Prostate gland (tissue), 2 donors: ENCODE data around the gene MTMR6. TPM values are rescaled to one million over a fixed set of nuclear protein-coding genes. Genes with fewer than 3 reads are reported as not detected.

ENCODE experiments used
- DNase-seq: peaks from one replicate; pipeline ENCODE4 v3.0.0-alpha.2; 2019; ENCODE audit warnings: low spot score
- H3K27ac ChIP-seq, 2 donors: fragments of 200-600 bp; sonication (generic); 2 replicates each; pipeline ENCODE4 v1.5.1; 2017 to 2019
- H3K27me3 ChIP-seq: fragments of 200-600 bp; sonication (generic); replicated peaks from 2 replicates; pipeline ENCODE4 v1.5.1; 2019; ENCODE audit not compliant: insufficient read depth
- H3K36me3 ChIP-seq, 2 donors: fragments of 200-600 bp; sonication (generic); 1 replicate in 1 of 2; 2 replicates in 1 of 2; pipeline versions ENCODE4 v1.5.1 to v1.8.1; 2017 to 2019
- H3K4me1 ChIP-seq: fragments of 200-600 bp; sonication (generic); replicated peaks from 2 replicates; pipeline ENCODE4 v1.5.1; 2019
- H3K4me3 ChIP-seq, 2 donors: fragments of 200-600 bp; sonication (generic); 2 replicates each; pipeline ENCODE4 v1.5.1; 2017 to 2019
- H3K9me3 ChIP-seq: fragments of 200-600 bp; sonication (generic); 2 replicates; pipeline ENCODE4 v1.5.1; 2017
- CTCF ChIP-seq, 4 experiments: fragments of 200-600 bp in 2 of 4; fragments of 450-650 bp in 2 of 4; sonication (generic) in 2 of 4; IDR thresholded peaks; 1 replicate in 3 of 4; 2 replicates in 1 of 4; pipeline ENCODE4 v1.5.1; 2016 to 2019; ENCODE audit warnings: antibody characterized with exemption in 4 of 4, mild to moderate bottlenecking in 2 of 4, moderate library complexity in 2 of 4
- POLR2A ChIP-seq: fragments of 450-650 bp; IDR thresholded peaks from one replicate; pipeline ENCODE4 v1.6.1; 2016; ENCODE audit warnings: antibody characterized with exemption, mild to moderate bottlenecking
- POLR2AphosphoS5 ChIP-seq: sonication (generic); formaldehyde crosslinking; IDR thresholded peaks from one replicate; pipeline ENCODE4 v1.6.1; 2017; ENCODE audit warnings: antibody characterized with exemption
- WGBS: methylation state at CpG from one replicate; pipeline ENCODE4 v1.1.5; 2018; 5-methylcytosine and 5-hydroxymethylcytosine counted together
- intact Hi-C: fragments of 100-400 bp; cut with DNase I; formaldehyde crosslinking; loops from one replicate; pipeline ENCODE4 v1.14.2; 2022
- total RNA-seq, 2 donors: library from RNA; depleted of rRNA; stranded (reverse); fragments of >200 nt; gene quantifications; one replicate each; pipeline ENCODE4 v1.1.0, GENCODE V29; 2016

Gene MTMR6
- total RNA-seq, 2 donors from 2014 or later: 12.7 to 17.1 TPM

GRCh38 chr13:25200783-25201182, 86.5 kb downstream of the MTMR6 start:
- Histone ChIP-seq H3K9me3 (no peaks in the 10 kb centered on the region), H3K27ac (no peak overlapping the region), H3K4me3 (no peak overlapping the region), H3K4me1 (no peaks in the 10 kb centered on the region), H3K36me3 (no peaks in the 10 kb centered on the region), H3K27me3 (no peaks in the 10 kb centered on the region)
- 72% methylated on average over 4 of the region's 4 CpGs for WGBS
- DNase-seq: no peak
- intact Hi-C loops: no loop called here
- TF ChIP-seq POLR2A (no peak), CTCF (IDR thresholded peaks at IDR 0.05) (no peak), POLR2AphosphoS5 (no peak)

- intact Hi-C loops: no loop called here
- TF ChIP-seq CTCF (IDR thresholded peaks at IDR 0.05): no peak
- no peak for TF ChIP-seq POLR2AphosphoS5
- TF ChIP-seq POLR2A: no peak
Measured at GRCh38 chr13:25198647-25199046, 88.6 kb downstream of the MTMR6 start.

GRCh38 chr13:25196971-25197370, 90.3 kb downstream of the MTMR6 start:
- 86% methylated on average over 11 of the region's 11 CpGs for WGBS
- DNase-seq: no peak
- Histone ChIP-seq H3K4me3 (no peak overlapping the region), H3K4me1 (no peaks in the 10 kb centered on the region), H3K27me3 (peaks cover 1% of the 10 kb centered on the region), H3K27ac (no peak overlapping the region), H3K36me3 (no peaks in the 10 kb centered on the region), H3K9me3 (no peaks in the 10 kb centered on the region)
- TF ChIP-seq POLR2AphosphoS5: no peak
- TF ChIP-seq CTCF (IDR thresholded peaks at IDR 0.05): no peak
- TF ChIP-seq POLR2A: no peak
- intact Hi-C loops: no loop called here

More at GRCh38 chr13:25198647-25199046, 88.6 kb downstream of the MTMR6 start:
- H3K4me3 ChIP-seq: no peak overlapping the region
- H3K36me3 ChIP-seq: no peaks in the 10 kb centered on the region
- no peak overlapping the region for H3K27ac ChIP-seq
- WGBS: 68% methylated on average over 5 of the region's 5 CpGs
- H3K4me1 ChIP-seq: no peaks in the 10 kb centered on the region
- H3K9me3 ChIP-seq: no peaks in the 10 kb centered on the region
- DNase-seq: no peak
- H3K27me3 ChIP-seq: no peaks in the 10 kb centered on the region

Other genes with a start within 250 kb of the MTMR6 start
- gene PABPC3, start 191.4 kb downstream of the MTMR6 start, total RNA-seq: 1 to 10 TPM in 1 of 2 donors, under 1 TPM in 1; 0.09 to 4.5 TPM
- gene AMER2, start 115.2 kb downstream of the MTMR6 start, total RNA-seq: under 1 TPM; 0.18 to 0.34 TPM
- 100 to 1,000 TPM in 1 of 2 donors, 10 to 100 TPM in 1; 35.6 to 143 TPM for gene NUP58, start 14.1 kb upstream of the MTMR6 start, total RNA-seq
- gene ATP8A2, start 84.5 kb upstream of the MTMR6 start, total RNA-seq: 1 to 10 TPM in 1 of 2 donors, under 1 TPM in 1; 0.23 to 6.1 TPM